ENCODE data around the gene DDR2. TPM values are rescaled to one million over a fixed set of nuclear protein-coding genes. Genes with fewer than 3 reads are reported as not detected.
A peak's percentile ranks its signal among the peaks of the same experiment; 100 is the strongest.

DDR2 gene
- total RNA-seq, 1 donor, result 289 TPM

DNA sequence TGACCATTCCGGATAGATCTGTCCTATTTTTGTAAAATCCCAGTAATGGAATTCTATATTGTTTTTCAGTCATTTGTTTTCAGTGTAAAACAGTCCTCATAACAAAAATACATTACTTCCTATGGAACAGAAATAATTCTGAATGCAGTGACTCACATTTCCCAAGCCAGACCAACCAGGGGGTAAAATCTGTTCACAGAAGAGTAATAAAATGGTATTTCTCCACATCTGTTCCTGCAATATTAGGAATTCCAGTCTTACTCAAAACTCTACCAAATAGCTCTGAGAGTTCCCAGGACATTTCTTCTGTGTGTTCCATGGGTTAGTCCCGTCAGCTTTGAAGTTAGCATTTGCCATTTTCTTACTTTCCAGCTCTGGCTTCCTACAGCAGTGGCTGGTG lies 2.6 kb upstream of the DDR2 start:
- TF ChIP-seq, protein P1, sequence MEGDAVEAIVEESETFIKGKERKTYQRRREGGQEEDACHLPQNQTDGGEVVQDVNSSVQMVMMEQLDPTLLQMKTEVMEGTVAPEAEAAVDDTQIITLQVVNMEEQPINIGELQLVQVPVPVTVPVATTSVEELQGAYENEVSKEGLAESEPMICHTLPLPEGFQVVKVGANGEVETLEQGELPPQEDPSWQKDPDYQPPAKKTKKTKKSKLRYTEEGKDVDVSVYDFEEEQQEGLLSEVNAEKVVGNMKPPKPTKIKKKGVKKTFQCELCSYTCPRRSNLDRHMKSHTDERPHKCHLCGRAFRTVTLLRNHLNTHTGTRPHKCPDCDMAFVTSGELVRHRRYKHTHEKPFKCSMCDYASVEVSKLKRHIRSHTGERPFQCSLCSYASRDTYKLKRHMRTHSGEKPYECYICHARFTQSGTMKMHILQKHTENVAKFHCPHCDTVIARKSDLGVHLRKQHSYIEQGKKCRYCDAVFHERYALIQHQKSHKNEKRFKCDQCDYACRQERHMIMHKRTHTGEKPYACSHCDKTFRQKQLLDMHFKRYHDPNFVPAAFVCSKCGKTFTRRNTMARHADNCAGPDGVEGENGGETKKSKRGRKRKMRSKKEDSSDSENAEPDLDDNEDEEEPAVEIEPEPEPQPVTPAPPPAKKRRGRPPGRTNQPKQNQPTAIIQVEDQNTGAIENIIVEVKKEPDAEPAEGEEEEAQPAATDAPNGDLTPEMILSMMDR (IDR thresholded peaks at IDR 0.05; ENCODE audit: insufficient read depth, low read depth, low read length), result no peak
- no peak overlapping the region for H3K4me3 ChIP-seq (ENCODE audit: low read depth, low read length)
- peak; percentile 85 for DNase-seq (ENCODE audit: low read depth)

DNA sequence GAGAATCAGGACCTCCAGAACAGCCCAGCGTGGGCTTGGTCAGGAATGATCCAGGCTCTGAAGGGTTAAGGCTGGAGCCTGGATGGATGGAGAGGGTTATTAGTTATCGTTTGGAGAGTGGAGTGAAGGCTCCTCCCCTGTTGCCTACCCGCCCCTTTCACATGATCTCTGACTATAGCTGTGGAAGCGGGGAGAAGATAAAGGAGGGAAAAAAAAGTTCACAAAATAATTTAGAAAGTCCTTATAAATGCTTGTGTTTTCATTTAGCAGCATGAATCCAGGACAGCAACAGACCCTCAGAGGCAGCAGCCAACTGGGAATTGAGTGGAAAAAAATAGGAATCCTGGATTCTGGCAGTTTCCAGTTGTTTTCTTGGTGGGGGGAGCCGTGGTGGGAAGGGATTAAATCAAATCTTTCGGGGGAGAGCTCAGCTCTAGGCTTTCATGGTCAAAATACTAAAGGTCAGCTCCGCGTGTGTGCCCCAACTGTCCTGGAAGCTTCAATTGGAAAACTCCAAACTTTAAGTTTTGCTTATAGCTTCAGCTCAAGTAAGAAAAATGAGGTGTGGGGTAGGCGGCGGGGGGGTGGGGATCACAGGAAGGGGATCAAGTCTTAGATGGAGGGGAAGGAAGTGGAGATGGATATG lies 595 bp upstream of the DDR2 start:
- H3K4me3 ChIP-seq (ENCODE audit: low read depth, low read length), result peak overlapping the region; percentile 74
- TF ChIP-seq, protein P1 (IDR thresholded peaks at IDR 0.05; ENCODE audit: insufficient read depth, low read depth, low read length), result no peak
- peak; percentile 81 for DNase-seq (ENCODE audit: low read depth)

- TF ChIP-seq, protein P1 (IDR thresholded peaks at IDR 0.05; ENCODE audit: insufficient read depth, low read depth, low read length), result no peak
- peak overlapping the region; percentile 74 for H3K4me3 ChIP-seq (ENCODE audit: low read depth, low read length)
- peak; percentile 49 for DNase-seq (ENCODE audit: low read depth)
Measured at GRCh38 chr1:162632698-162633080, 425 bp downstream of the DDR2 start.

GRCh38 chr1:162633081-162633762 lies 958 bp downstream of the DDR2 start:
- TF ChIP-seq, protein P1 (IDR thresholded peaks at IDR 0.05; ENCODE audit: insufficient read depth, low read depth, low read length), result peak; percentile 25
- H3K4me3 ChIP-seq (ENCODE audit: low read depth, low read length), result peak overlapping the region; percentile 74
- DNase-seq (ENCODE audit: low read depth), result peak; percentile 66

- no peak for DNase-seq (ENCODE audit: low read depth)
- TF ChIP-seq, protein P1 (IDR thresholded peaks at IDR 0.05; ENCODE audit: insufficient read depth, low read depth, low read length), result no peak
- H3K4me3 ChIP-seq (ENCODE audit: low read depth, low read length), result peak overlapping the region; percentile 74
Measured at GRCh38 chr1:162635418-162635817, 3.2 kb downstream of the DDR2 start.

DNA sequence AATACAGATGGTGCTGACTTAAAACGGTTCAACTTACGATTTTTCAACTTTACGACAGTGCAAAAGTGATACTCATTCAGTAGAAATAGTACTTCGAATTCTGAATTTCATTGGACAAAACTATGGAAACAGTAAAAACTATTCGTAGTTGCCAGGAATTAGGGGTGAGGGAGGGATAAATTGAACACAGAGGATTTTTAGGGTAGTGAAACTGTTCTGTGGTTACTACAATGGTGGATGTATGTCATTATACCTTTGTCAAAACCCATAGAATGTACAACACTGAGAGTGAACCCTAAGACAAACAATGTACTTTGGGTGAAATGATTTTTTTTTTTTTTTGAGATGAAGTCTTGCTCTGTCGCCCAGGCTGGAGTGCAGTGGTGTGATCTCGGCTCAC lies 7.5 kb downstream of the DDR2 start:
- no peak overlapping the region for H3K4me3 ChIP-seq (ENCODE audit: low read depth, low read length)
- DNase-seq (ENCODE audit: low read depth), result no peak
- TF ChIP-seq, protein P1 (IDR thresholded peaks at IDR 0.05; ENCODE audit: insufficient read depth, low read depth, low read length), result no peak
